Hepatocyte (in vitro differentiated cells): ENCODE results near the gene APC.

Experiments
- EZH2 ChIP-seq: fragments of 200-600 bp; sonication (generic); IDR thresholded peaks from 2 replicates; pipeline ENCODE4 v1.6.1; 2016; ENCODE audit warnings: antibody characterized with exemption, mild to moderate bottlenecking, borderline replicate concordance
- EZH2phosphoT487 ChIP-seq: fragments of 200-600 bp; sonication (generic); IDR thresholded peaks from one replicate; pipeline ENCODE4 v1.6.1; 2018; ENCODE audit warnings: antibody characterized with exemption, mild to moderate bottlenecking, low read depth, moderate library complexity; ENCODE audit not compliant: unreplicated experiment, severe bottlenecking

DNA sequence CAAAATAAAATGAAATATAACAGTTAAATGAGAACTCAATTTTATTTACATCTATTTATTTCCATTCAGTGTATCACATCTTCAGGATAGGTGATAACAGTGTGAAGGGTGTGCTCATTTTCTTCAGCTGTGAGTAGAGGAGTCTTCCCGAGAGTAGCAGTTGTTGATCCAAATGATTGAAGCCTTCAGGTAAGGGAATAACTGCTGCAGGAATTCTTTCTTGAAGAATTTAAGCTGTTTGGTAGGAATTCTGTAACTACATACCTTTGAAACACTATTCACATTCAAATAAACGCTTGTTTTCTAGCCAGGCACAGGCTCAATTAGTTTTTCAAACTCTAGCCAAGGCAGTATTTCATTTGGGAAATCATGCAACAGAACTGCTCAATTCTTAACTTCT lies 138.7 kb downstream of the APC start:
- TF ChIP-seq EZH2phosphoT487, result no peak
- TF ChIP-seq EZH2, result no peak
